ENCODE results near the gene GTF2F2.
"Not testable (repeated sequence)": the region's sequence is repeated elsewhere in the genome, so short reads cannot be mapped to it uniquely, and the experiment has no call there.

The GTF2F2 gene

GRCh38 chr13:45257638-45258333 is 137.5 kb downstream of the GTF2F2 start:
- DNase-seq: no peak

GRCh38 chr13:45258334-45258675 is 138.0 kb downstream of the GTF2F2 start:
- DNase-seq: no peak

GRCh38 chr13:45267215-45267614 is 146.9 kb downstream of the GTF2F2 start:
- DNase-seq: no peak

GRCh38 chr13:45269204-45269603 is 148.9 kb downstream of the GTF2F2 start:
- no peak for DNase-seq

GRCh38 chr13:45276913-45277312 is 156.6 kb downstream of the GTF2F2 start:
- DNase-seq: no peak

- DNase-seq: no peak
These were observed 157.9 kb downstream of the GTF2F2 start for GRCh38 chr13:45278096-45278645.

GRCh38 chr13:45280011-45280410 is 159.7 kb downstream of the GTF2F2 start:
- DNase-seq: no peak

GRCh38 chr13:45280751-45281634 is 160.7 kb downstream of the GTF2F2 start:
- DNase-seq: peak; percentile 72

- DNase-seq: no peak
These were observed 162.7 kb downstream of the GTF2F2 start for GRCh38 chr13:45282994-45283393.

- no peak for DNase-seq
These were observed 169.7 kb downstream of the GTF2F2 start for GRCh38 chr13:45289936-45290563.

GRCh38 chr13:45292176-45292575 is 171.9 kb downstream of the GTF2F2 start:
- peak; percentile 15 for DNase-seq

- DNase-seq: peak; percentile 29
These were observed 175.2 kb downstream of the GTF2F2 start for GRCh38 chr13:45295536-45295935.

- no peak for DNase-seq
These were observed 175.9 kb downstream of the GTF2F2 start for GRCh38 chr13:45296259-45296658.

- DNase-seq: no peak
These were observed 177.3 kb downstream of the GTF2F2 start for GRCh38 chr13:45297456-45298205.

GRCh38 chr13:45298206-45298505 is 177.8 kb downstream of the GTF2F2 start:
- DNase-seq: no peak

GRCh38 chr13:45298550-45298949 is 178.2 kb downstream of the GTF2F2 start:
- not testable (repeated sequence) for DNase-seq

GRCh38 chr13:45299194-45299593 is 178.9 kb downstream of the GTF2F2 start:
- no peak for DNase-seq

- DNase-seq: no peak
These were observed 180.1 kb downstream of the GTF2F2 start for GRCh38 chr13:45300190-45300985.

GRCh38 chr13:45301263-45301662 is 181.0 kb downstream of the GTF2F2 start:
- DNase-seq: no peak

- no peak for DNase-seq
These were observed 182.2 kb downstream of the GTF2F2 start for GRCh38 chr13:45302507-45302906.

GRCh38 chr13:45303026-45303425 is 182.7 kb downstream of the GTF2F2 start:
- no peak for DNase-seq

GRCh38 chr13:45303866-45304265 is 183.6 kb downstream of the GTF2F2 start:
- no peak for DNase-seq
